GM15510 (cell line): ENCODE measurements around the gene UMAD1.

Experiments used
- POLR2A ChIP-seq: IDR thresholded peaks from 3 replicates; pipeline ENCODE4 v1.6.1; 2011; ENCODE audit warnings: borderline replicate concordance; ENCODE audit not compliant: insufficient read length; ENCODE audit errors: extremely low read depth

UMAD1 gene

GRCh38 chr7:7802531-7802930, 162.0 kb downstream of the UMAD1 start:
- no peak for TF ChIP-seq POLR2A

- TF ChIP-seq POLR2A = no peak
Measured at GRCh38 chr7:7803715-7804178, 163.2 kb downstream of the UMAD1 start.

GRCh38 chr7:7805511-7806153, 165.1 kb downstream of the UMAD1 start:
- no peak for TF ChIP-seq POLR2A

GRCh38 chr7:7808156-7808555, 167.6 kb downstream of the UMAD1 start:
- no peak for TF ChIP-seq POLR2A

GRCh38 chr7:7808626-7809025, 168.1 kb downstream of the UMAD1 start:
- TF ChIP-seq POLR2A = no peak

- no peak for TF ChIP-seq POLR2A
Measured at GRCh38 chr7:7810380-7810779, 169.8 kb downstream of the UMAD1 start.

- no peak for TF ChIP-seq POLR2A
Measured at GRCh38 chr7:7810826-7811225, 170.3 kb downstream of the UMAD1 start.

GRCh38 chr7:7812112-7812511, 171.6 kb downstream of the UMAD1 start:
- TF ChIP-seq POLR2A = no peak

- no peak for TF ChIP-seq POLR2A
Measured at GRCh38 chr7:7815395-7815794, 174.8 kb downstream of the UMAD1 start.

GRCh38 chr7:7816084-7816483, 175.5 kb downstream of the UMAD1 start:
- peak; percentile 22 for TF ChIP-seq POLR2A

- no peak for TF ChIP-seq POLR2A
Measured at GRCh38 chr7:7816816-7817536, 176.4 kb downstream of the UMAD1 start.

GRCh38 chr7:7817748-7818147, 177.2 kb downstream of the UMAD1 start:
- no peak for TF ChIP-seq POLR2A

GRCh38 chr7:7819442-7820247, 179.1 kb downstream of the UMAD1 start:
- TF ChIP-seq POLR2A = no peak

GRCh38 chr7:7820409-7820808, 179.9 kb downstream of the UMAD1 start:
- TF ChIP-seq POLR2A = no peak

GRCh38 chr7:7820939-7821338, 180.4 kb downstream of the UMAD1 start:
- TF ChIP-seq POLR2A = no peak
